Posterior cingulate gyrus (tissue), 11 donors: ENCODE measurements around the gene NET1.

Experiments used
- DNase-seq, 10 donors: peaks; one replicate each; pipeline versions ENCODE4 v3.0.0 to v3.0.0-alpha.2; 2020 to 2021; ENCODE audit warnings: mixed read lengths in 3 of 10
- intact Hi-C: fragments of 100-400 bp; cut with DNase I; formaldehyde crosslinking; loops from one replicate; pipeline ENCODE4 v1.15.1; 2023

Gene NET1

DNA sequence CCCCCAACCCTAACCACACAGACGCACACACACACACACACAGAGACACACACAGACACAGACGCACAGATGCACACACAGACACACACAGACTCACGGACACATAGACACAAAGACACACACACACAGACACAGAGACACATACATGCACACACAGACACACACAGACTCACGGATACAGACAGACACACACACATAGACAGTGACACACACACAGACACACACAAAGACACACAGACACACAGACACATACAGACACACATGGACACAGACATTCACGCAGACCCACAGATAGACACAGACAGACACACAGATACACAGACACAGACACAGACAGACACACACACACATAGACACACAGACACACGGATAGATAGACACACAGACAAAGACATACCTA is 84.9 kb downstream of the NET1 start:
- intact Hi-C loops: no loop called here
- DNase-seq: no peak

DNA sequence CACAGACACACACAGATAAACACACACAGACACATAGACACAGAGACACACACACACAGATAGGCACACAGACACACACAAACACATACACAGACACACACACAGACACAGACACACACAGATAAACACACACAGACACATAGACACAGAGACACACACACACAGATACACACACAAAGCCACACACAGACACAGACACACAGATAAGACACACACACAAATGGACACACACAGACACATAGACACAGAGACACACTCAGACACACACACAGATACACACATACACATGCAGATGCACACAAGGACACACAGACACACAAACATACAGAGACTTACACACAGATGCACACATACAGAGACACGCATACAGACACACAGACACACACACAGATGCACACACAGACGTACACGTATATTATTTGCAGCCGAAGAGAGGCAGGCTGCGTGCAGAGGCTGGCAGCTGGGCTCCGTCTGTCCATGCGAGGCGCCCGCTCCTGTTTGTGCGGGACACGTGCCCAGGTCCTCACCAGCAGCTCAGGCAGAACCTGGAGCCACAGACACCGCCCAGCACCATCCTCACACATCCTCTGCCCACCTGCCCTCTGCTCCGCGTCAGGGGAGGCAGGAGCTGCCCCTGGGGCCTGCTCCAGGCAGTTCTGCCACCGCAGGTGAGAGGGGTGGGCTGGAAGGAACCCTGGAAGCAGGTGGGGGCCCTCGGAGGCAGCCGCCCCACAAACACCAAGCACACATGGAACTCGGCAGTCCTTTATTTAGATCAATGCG is 85.8 kb downstream of the NET1 start:
- intact Hi-C loops: no loop called here
- peak in 3 of 10 donors; percentile 6 to 73 (median 58) for DNase-seq

DNA sequence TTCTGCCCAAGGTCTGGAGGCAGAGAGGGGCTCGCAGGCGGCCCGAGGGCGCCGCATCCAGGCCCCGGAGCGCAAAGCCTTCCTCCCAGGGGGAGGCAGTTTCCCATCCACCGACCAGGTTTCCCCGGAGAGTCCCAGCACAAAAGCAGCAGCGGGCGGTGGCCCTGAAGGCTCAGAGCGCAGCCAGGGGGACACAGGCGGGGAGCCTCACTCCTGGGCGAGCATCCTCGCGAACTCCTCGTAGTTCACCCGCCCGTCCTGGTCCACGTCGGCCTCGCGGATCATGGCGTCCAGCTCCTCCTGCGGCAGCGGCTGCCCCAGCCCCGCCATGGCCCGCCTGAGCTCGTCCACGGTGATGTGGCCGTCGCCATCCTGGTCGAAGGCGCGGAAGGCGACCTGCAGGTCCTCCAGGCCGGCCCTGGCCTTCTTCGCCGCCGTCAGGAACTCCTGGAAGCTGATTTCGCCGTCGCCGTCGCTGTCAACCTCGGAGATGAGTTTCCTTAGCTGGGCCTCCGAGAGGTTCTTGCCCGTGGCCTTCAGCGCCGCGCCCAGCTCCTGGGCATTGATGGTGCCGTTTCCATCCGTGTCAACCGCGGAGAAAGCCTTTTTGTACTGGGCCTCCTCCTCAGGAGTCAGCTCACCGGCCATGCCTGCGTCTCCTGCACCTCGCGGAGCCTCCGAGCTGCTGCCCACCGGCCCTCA is 86.6 kb downstream of the NET1 start:
- intact Hi-C loops: no loop called here
- peak in 2 of 10 donors; percentile 80 to 81 for DNase-seq

DNA sequence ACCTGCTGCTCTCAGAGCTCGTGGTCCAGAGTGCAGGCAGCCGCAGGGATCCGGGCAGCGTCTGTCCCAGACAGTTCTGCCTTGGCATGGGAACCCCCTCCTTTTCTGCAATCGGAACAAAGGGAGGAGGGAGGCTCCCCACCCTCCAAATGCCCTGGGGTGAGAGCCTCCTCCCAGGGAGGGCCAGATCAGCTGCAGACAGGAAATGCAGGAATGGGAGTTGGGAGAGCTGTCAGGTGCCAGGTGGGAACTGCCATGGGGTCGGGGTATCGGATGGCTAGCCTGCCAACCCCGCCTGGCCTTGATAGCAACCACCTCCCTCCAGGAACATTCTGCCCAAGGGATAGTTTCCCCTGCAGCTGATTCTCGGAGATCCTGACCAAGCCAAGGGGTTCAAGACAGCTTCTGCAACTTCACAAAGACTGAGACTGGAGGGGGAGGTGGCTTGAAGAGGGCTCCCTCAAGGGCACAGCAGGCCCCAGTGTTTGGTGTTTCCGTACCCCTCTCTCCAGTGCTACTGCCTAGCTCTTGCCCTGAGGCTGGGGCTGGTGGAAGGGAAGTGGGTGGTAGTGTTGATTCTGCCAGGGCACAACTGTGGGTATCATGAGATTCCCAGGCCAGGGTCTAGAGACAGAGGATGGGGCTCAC is 87.3 kb downstream of the NET1 start, which contains the start of gene CALML5:
Gene CALML5, minus strand, starts transcription at position 78 of the 648 bp plus-strand sequence. CDS start 132 bp downstream, outside the sequence.
- intact Hi-C loops: no loop called here
- peak in 2 of 10 donors; percentile 39 to 74 for DNase-seq

DNA sequence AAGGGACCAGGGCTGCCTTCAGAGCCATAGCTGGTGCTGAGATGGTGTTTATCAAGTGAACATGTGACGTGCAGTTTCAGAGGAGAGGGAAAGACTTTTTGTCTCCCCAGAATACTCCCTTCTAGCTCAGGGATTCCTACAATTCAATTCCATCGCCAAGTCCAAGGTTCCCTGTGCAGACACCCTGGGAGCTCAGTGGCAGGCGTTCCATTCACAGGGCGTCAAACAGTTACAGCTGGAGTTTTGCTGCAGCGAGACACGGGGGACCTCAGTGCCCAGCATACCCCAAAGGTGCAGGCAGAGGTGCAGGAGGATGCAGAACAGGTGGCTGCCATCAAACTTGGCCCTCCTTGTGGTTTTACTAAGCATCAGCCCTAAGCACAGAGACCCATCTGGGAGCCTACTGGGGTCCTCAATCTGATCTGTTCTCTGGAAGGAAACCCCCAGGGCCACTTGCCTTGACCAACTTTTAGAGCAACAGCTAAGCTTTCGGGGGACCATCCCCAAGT is 87.9 kb downstream of the NET1 start:
- peak in 2 of 10 donors; percentile 42 to 62 for DNase-seq
- intact Hi-C loops: no loop called here

DNA sequence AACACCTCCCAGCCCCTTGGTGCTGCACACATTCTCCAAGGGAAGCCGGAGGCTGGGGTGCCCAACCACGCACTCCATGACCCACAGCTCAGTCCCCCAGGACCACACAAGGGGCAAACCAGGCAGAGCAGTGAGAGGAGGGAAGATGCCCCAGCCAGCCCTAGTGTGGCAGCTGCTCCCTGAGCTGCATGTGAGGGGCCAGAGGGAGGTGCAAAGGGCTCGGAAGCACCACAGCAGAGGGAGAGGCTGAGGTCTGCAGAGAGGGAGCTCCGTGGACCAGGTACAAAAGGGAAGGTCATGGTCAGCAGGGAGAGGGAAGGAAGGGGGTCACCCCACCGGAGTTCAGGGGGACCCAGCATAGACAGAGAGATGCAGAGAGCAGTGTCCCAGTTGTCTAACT is 88.6 kb downstream of the NET1 start:
- DNase-seq: peak in 2 of 10 donors; percentile 36 to 43
- intact Hi-C loops: no loop called here

DNA sequence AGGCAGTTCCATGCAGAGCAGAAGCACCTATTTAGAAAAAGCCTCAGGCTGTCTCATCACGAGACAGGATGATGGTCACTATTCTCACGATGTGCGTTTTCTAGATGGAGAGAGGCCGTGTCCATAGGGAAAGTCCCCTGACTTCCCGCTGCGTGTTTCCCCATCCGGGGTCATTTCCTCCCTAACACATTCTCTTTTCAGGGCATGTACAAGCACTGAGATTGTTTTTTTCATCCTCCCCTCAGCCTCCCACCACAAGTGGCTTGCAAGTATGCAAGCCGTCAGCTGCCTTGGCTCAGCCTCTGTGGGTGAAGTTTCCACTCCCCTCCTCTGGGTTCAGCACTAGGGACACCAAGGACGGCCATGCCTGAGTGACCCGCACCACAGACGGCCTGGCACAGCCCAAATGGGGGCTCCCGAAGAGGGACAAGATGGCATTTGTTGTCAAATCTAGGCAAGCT is 89.7 kb downstream of the NET1 start:
- peak in 2 of 10 donors; percentile 39 to 66 for DNase-seq

DNA sequence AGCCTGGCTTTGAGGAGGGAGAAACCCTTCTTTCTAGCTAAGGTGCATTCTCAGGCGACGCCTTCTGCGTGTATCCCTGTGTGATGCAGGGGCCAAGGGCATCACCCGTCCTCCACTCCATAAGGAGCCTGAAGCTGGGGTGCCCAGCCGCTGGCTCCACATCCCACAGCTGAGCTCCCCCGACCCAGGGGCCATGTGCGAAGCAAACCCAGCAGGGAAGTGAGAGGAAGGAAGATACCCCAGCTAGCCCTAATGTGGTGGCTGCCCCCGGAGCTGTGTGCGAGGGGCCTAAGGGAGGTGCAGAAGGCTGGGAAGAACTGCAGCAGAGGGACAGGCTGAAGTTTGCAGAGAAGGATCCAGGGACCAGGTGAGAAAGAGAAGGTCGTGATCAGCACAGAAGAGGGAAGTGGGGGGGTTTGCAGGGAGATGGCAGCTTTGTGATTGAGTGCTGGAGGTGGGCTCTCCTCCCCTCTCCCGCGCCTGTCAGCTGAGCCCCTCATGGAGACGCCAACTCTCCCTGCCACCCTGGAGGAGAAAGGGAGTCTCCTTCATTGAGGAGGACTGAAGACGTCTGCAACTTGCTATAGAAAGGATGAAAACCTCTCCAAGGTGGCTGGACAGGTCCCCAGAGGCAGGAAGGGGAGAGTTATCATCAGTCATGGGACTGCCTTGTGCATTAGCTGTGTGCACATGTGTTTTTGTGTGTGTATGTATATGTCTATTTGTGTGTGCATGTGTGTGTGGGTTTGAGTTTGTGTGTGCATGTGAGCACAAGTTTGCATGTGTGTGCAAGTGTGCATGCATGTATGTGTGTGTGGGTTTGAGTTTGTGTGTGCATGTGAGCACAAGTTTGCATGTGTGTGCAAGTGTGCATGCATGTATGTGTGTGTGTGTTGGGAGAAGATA is 90.5 kb downstream of the NET1 start:
- intact Hi-C loops: no loop called here
- DNase-seq: peak in 1 of 10 donors; percentile 78

More for the DNA sequence above, 89.7 kb downstream of the NET1 start:
- intact Hi-C loops: no loop called here

DNA sequence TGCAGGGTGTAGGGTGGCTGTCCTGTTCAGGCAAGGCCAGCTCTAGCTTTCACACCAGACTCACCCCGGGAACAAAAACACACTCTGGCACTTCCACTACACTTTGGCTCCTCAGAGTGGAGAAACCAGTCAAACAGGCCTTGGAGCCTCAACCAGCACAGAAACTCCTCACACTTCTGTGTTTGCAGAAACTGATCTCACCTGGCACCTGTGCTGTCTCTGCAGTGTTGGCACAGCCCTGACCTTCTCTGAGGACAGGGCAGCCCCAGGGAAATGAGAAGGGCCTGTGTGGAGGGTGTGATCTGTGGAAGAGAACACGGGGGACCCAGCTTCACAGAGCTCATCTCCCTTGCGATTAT is 91.1 kb downstream of the NET1 start:
- intact Hi-C loops: no loop called here
- peak in 2 of 10 donors; percentile 20 to 26 for DNase-seq

DNA sequence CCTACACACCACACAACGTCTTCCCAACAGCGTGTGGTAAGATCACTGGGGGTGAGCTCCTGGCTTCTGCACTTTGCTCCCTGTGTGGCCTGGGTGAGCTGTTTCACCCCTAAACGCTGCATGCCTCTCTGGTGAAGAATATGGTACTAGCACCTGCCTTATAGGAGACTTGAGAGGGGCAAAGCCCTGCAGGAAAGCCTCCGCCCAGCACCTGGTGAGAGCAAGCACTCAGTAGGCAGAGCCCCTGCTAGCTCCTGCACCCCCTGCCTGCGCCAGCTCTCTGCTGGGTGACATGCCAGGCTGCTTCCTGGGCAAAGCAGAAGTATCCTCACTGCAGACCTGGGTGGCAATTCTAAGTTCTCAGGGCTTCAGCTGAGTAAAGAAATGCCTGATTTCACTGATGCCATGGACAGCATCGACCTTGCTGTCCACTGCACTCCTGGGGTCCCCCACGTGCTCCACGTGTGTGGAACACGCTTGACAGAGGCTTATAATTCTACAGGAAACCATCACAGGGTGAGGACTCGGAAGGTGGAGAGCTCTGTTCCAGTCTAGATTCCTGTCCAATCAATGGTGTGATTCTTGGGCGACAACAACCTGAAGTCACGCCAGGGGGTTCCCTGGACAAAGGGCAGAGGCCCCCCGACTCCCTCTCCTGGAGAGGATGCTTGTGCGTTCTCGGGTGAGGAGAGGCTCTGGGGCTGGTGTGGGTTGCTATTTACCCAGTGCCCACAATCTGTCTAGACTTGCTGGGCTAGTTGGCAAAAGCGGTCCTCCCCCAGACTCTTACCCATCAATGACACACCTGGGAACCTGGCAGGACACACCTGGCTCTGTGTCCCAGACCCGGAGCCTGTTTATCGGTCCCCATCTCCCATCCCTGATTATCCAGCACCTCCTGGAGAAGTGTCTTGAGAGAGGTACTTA is 92.1 kb downstream of the NET1 start:
- intact Hi-C loops: no loop called here
- peak in 2 of 10 donors; percentile 46 to 68 for DNase-seq

DNA sequence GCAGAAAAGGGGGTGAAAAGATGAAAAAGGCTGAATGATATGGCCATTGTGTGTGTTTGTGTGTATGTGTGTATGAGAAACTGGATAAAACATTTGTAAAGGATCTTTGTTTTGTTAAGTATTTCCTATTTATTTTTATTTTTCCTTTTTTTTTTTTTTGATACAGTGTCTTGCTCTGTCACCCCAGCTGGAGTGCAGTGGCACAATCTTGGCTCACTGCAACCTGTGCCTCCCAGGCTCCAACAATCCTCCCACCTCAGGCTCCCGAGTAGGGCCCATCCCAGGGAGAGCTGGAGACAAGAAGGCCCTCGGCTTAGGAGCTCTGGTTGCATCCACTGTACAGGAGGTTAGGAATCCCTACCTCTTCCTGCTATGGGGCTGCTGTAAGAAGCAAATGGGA is 93.9 kb downstream of the NET1 start:
- intact Hi-C loops: no loop called here
- peak in 2 of 10 donors; percentile 25 to 71 for DNase-seq

DNA sequence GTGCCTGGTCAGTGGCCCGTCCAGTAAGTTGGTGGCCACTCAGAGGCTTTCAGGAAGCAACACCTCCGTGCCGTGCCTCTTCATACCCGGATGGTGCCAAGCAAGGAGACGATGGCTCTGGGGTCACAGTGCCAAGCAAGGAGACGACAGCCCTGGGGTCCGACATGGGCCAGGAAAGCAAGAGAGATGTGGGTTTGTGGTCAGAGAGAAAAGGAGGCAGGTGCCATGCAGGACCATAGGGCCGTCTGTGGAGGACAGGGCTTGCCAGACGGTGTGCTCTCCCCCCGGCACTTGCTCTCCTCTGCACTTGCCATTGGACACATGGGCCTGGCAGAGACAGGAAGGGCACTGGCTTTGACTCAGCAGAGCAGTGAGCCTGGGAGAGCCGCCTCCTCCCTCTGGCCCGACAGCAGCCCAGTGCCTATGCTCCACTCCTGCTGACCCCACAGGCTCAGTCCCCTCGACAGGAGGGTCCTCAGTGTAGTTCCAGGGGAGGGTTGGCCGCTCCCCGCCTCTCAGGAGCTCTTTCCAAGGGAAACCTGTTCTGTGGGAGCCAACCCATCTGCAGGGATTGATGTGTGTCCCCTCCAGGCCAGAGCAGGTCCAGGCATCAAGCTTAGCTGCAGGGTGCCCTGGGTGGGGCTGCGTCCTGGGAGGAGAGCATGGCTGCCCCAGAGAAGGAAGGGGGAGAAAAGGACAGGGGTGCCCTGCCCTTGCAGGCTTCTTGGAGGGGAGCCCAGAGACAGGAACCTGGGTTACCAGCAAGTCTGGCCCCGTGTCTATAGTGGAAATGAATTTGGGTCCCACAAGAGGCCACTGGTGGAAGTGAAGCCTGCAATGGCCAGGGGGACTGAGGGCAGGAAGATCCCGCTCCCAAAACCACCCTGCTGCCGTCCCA is 94.6 kb downstream of the NET1 start:
- peak in 2 of 10 donors; percentile 61 to 77 for DNase-seq

DNA sequence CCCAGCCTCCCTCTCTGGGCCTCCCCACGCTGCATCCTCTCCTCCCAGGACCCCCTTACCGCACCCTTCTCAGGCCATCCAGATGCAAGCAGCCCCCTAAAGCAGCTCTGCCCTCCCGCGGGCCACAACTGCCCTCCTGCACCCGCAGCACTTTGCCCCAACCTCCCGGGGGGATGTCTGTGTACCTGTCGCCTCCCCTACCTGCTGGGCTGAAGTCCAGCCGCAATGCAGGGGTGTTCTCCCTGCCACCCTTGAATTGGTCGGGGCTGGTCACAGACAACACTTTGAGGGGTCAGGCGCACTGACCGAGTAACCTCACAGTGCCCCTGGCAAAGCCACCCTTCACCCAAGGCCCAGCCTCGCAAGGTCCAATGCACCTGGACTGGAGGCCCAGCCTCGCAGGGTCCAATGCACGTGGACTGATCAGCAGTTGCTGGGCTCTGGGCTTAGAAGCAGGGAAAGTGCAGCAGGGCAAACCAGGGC is 95.3 kb downstream of the NET1 start:
- peak in 2 of 10 donors; percentile 59 to 78 for DNase-seq
- intact Hi-C loops: no loop called here

More for the DNA sequence above, 94.6 kb downstream of the NET1 start:
- intact Hi-C loops: no loop called here

DNA sequence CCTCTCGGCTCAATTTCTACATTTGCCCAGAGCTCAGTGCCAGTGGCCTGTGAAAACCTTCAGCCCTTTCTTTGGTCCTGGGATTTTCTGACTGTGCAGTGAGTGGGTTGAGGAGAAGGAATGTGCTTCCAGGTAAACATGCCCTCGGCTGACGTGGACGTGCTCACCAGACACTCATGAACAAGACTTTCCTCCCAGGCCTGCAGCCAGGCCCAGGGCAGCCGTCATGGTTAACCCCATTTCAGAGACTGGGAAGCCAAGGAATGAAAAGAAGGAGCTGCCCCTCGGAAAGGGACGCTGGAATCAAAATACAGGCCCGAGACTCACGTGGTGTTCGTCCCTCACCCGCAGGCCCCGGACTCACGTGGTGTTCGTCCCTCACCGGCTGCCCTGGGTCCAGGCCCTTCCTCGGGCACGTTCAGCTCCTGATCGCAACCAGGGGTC is 95.8 kb downstream of the NET1 start:
- intact Hi-C loops: no loop called here
- DNase-seq: peak in 2 of 10 donors; percentile 55 to 75
